ENCODE results near the gene ZNF407. TPM values are rescaled to one million over a fixed set of nuclear protein-coding genes. Genes with fewer than 3 reads are reported as not detected.

ZNF407 gene
- total and polyA plus RNA-seq, 7 donors, result 2.4 to 10.2 (median 7.9) TPM

GRCh38 chr18:74841248-74841647 lies 243.6 kb downstream of the ZNF407 start:
- intact Hi-C loops (cut with DNase I), result no loop called here
- peaks cover 14% of the 10 kb centered on the region for H3K4me1 ChIP-seq
- DNase-seq (no peak), ATAC-seq (peak in 2 of 4 donors; percentile 40 to 57)
- no peak overlapping the region for H3K27ac ChIP-seq
- TF ChIP-seq CTCF (IDR thresholded peaks at IDR 0.05), result no peak
- no peak overlapping the region for H3K4me3 ChIP-seq
- no peaks in the 10 kb centered on the region for H3K27me3 ChIP-seq (ENCODE audit: insufficient read depth in 3 of 3, low read length in 2 of 3)
- H3K9me3 ChIP-seq, result no peaks in the 10 kb centered on the region
- no peaks in the 10 kb centered on the region for H3K36me3 ChIP-seq (ENCODE audit: insufficient read depth in 1 of 2, low read depth in 1 of 2)
- WGBS, 3 donors, result 51 to 64% (median 61%) methylated on average over 6 of the region's 6 CpGs

- ATAC-seq, result no peak
- intact Hi-C loops (cut with DNase I), result no loop called here
- no peak overlapping the region for H3K4me3 ChIP-seq
- H3K36me3 ChIP-seq (ENCODE audit: insufficient read depth in 1 of 2, low read depth in 1 of 2), result no peaks in the 10 kb centered on the region
- no peaks in the 10 kb centered on the region for H3K4me1 ChIP-seq
- TF ChIP-seq CTCF (IDR thresholded peaks at IDR 0.05), result no peak
- no peaks in the 10 kb centered on the region for H3K9me3 ChIP-seq
- no peak for DNase-seq
- H3K27me3 ChIP-seq (ENCODE audit: insufficient read depth in 3 of 3, low read length in 2 of 3), result no peaks in the 10 kb centered on the region
- 97 to 98% (median 97%) methylated on average over 11 of the region's 11 CpGs for WGBS, 3 donors
- H3K27ac ChIP-seq, result no peak overlapping the region
Measured at GRCh38 chr18:74849301-74849700, 251.6 kb downstream of the ZNF407 start.

- ATAC-seq (no peak), DNase-seq (no peak)
- TF ChIP-seq CTCF (IDR thresholded peaks at IDR 0.05), result no peak
- Histone ChIP-seq H3K4me3 (no peak overlapping the region), H3K36me3 (ENCODE audit: insufficient read depth in 1 of 2, low read depth in 1 of 2) (no peaks in the 10 kb centered on the region), H3K27ac (no peak overlapping the region), H3K9me3 (no peaks in the 10 kb centered on the region), H3K4me1 (peaks cover 6% of the 10 kb centered on the region), H3K27me3 (ENCODE audit: insufficient read depth in 3 of 3, low read length in 2 of 3) (no peaks in the 10 kb centered on the region)
- intact Hi-C loops (cut with DNase I), result no loop called here
Measured at GRCh38 chr18:74856434-74856833, 258.8 kb downstream of the ZNF407 start.

GRCh38 chr18:74856928-74857327 lies 259.3 kb downstream of the ZNF407 start:
- Histone ChIP-seq H3K9me3 (no peaks in the 10 kb centered on the region), H3K4me3 (no peak overlapping the region), H3K4me1 (peaks cover 9% of the 10 kb centered on the region), H3K27me3 (ENCODE audit: insufficient read depth in 3 of 3, low read length in 2 of 3) (no peaks in the 10 kb centered on the region), H3K27ac (no peak overlapping the region), H3K36me3 (ENCODE audit: insufficient read depth in 1 of 2, low read depth in 1 of 2) (no peaks in the 10 kb centered on the region)
- intact Hi-C loops (cut with DNase I), result no loop called here
- TF ChIP-seq CTCF (IDR thresholded peaks at IDR 0.05), result no peak
- ATAC-seq, result no peak
- 56 to 73% (median 60%) methylated on average over 8 of the region's 8 CpGs for WGBS, 3 donors
- no peak for DNase-seq

GRCh38 chr18:74857901-74858300 lies 260.2 kb downstream of the ZNF407 start:
- H3K27me3 ChIP-seq (ENCODE audit: insufficient read depth in 3 of 3, low read length in 2 of 3), result no peaks in the 10 kb centered on the region
- WGBS, 3 donors, result 83 to 90% (median 90%) methylated on average over 1 of the region's 1 CpG
- intact Hi-C loops (cut with DNase I), result no loop called here
- H3K36me3 ChIP-seq (ENCODE audit: insufficient read depth in 1 of 2, low read depth in 1 of 2), result no peaks in the 10 kb centered on the region
- H3K4me1 ChIP-seq, result peaks cover 9% of the 10 kb centered on the region
- no peak overlapping the region for H3K27ac ChIP-seq
- ATAC-seq (no peak), DNase-seq (no peak)
- no peaks in the 10 kb centered on the region for H3K9me3 ChIP-seq
- H3K4me3 ChIP-seq, result no peak overlapping the region
- no peak for TF ChIP-seq CTCF (IDR thresholded peaks at IDR 0.05)

Measured in psoas muscle (tissue), 8 donors.